Caco-2 (cell line): ENCODE data around the gene PACS1. TPM values are rescaled to one million over a fixed set of nuclear protein-coding genes. Genes with fewer than 3 reads are reported as not detected.

Experiments used
- BruUV-seq: library from RNA; stranded (reverse); fragments of 400-500 nt; replicated peaks from 2 replicates; lab custom pipeline; 2021; lab: Mats Ljungman, UMichigan
- CTCF ChIA-PET: fragments of 300-600 bp; sonication (Branson Sonifier 250); formaldehyde crosslinking; loops from one replicate; lab custom pipeline; 2022; ENCODE audit warnings: antibody characterized with exemption; lab: Charles Lee
- POLR2A ChIA-PET: fragments of 300-600 bp; sonication (Branson Sonifier 250); formaldehyde crosslinking; loops from one replicate; lab custom pipeline; 2022; ENCODE audit warnings: antibody characterized with exemption; lab: Charles Lee
- DNase-seq, 2 experiments: peaks; one replicate each; pipeline versions ENCODE4 v3.0.0 to v3.0.0-alpha.2; 2020 to 2022
- H3K27me3 ChIP-seq: replicated peaks from 2 replicates; pipeline ENCODE4 v1.6.0; 2011; ENCODE audit warnings: low read length; ENCODE audit not compliant: control insufficient read depth, insufficient read depth
- H3K36me3 ChIP-seq: 2 replicates; pipeline ENCODE4 v1.5.1; 2011; ENCODE audit warnings: low read length; ENCODE audit not compliant: control insufficient read depth, insufficient read depth
- H3K4me1 ChIP-seq: fragments of 250-450 bp; sonication (Bioruptor Pico); 2 replicates; pipeline ENCODE4 v1.5.1; 2020; ENCODE audit warnings: mild to moderate bottlenecking
- H3K4me3 ChIP-seq: 2 replicates; pipeline ENCODE4 v1.5.1; 2011; ENCODE audit warnings: low read depth, mild to moderate bottlenecking, control low read depth, low read length
- H3K9me3 ChIP-seq: fragments of 250-450 bp; sonication (Bioruptor Pico); 2 replicates; pipeline ENCODE4 v1.5.1; 2020; ENCODE audit warnings: mild to moderate bottlenecking, moderate library complexity
- H3K27ac Mint-ChIP-seq: one replicate; pipeline ENCODE4 v1.8.0; 2022; ENCODE audit warnings: mixed read lengths; ENCODE audit not compliant: unreplicated experiment
- H3K27me3 Mint-ChIP-seq: one replicate; pipeline ENCODE4 v1.8.0; 2022; ENCODE audit warnings: mixed read lengths; ENCODE audit not compliant: insufficient read depth, unreplicated experiment
- H3K36me3 Mint-ChIP-seq: one replicate; pipeline ENCODE4 v1.8.0; 2022; ENCODE audit warnings: mild to moderate bottlenecking, mixed read lengths; ENCODE audit not compliant: insufficient read depth, unreplicated experiment
- H3K4me1 Mint-ChIP-seq: one replicate; pipeline ENCODE4 v1.8.0; 2022; ENCODE audit warnings: low read depth, mixed read lengths; ENCODE audit not compliant: unreplicated experiment
- H3K4me3 Mint-ChIP-seq: one replicate; pipeline ENCODE4 v1.8.0; 2022; ENCODE audit warnings: mild to moderate bottlenecking, moderate library complexity, mixed read lengths; ENCODE audit not compliant: unreplicated experiment
- H3K9me3 Mint-ChIP-seq: one replicate; pipeline ENCODE4 v1.8.0; 2022; ENCODE audit warnings: mixed read lengths; ENCODE audit not compliant: unreplicated experiment
- intact Hi-C: fragments of 100-400 bp; cut with micrococcal nuclease; formaldehyde crosslinking; loops from one replicate; pipeline ENCODE4 v1.10.0; 2022; ENCODE audit not compliant: unreplicated experiment
- total RNA-seq: library from RNA; stranded (reverse); gene quantifications from 2 replicates; pipeline ENCODE4 v1.2.3, GENCODE V29; 2022
- TF ChIP-seq, protein P1 (sequence below), 2 experiments: fragments of 200-600 bp in 1 of 2; IDR thresholded peaks; 1 replicate in 1 of 2; 2 replicates in 1 of 2; pipeline versions ENCODE4 v1.5.1 to v1.8.0; 2011 to 2022; ENCODE audit warnings: antibody characterized with exemption in 1 of 2, control low read depth in 1 of 2, inconsistent platforms in 1 of 2, low read depth in 1 of 2, low read length in 1 of 2, mild to moderate bottlenecking in 1 of 2, moderate library complexity in 1 of 2; ENCODE audit not compliant: insufficient read depth in 1 of 2, severe bottlenecking in 1 of 2, unreplicated experiment in 1 of 2

Gene PACS1
- total RNA-seq, 1 experiment from 2014 or later: 82.2 TPM

DNA sequence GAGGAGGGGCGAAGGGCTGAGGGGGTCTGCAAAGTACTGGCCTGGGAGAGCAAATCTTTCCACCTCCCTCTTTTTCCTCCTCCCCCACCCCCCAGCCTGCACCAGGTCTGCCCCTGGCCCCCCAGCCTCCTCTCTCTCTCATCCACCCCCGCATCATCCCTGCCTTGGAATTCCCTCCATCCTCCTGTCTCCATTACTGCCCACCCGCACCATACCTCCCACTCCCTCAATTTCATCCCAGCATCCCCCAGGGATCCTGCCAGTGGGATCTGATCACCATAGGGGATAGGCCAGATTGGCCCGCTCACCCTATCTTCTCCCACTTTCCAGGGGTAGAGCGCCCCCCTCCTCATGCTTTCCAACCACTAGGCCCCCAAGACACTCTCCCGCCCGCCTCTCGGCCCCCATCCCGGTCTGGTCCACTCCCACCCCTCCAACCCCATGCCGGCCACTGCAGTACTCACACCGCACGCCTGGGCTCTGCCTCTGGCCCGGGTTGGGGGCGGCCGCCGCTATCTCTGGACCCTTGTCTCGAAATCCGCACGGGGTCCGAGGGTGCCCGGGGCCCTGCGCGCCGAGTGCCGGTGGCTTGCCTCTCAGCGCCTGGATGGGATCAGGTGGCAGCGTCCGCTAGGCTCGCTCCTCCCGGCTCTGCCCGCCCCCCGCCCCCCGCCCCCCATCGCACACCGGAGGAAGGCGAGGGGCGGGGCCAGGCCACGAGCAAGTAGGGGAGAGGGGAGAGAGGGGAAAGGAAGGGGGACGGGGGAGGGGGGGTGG lies 21.3 kb upstream of the PACS1 start, which contains the start of gene GAL3ST3:
TSS of gene GAL3ST3 (minus strand) at position 615 of the 777 bp plus-strand sequence. CDS start 3,746 bp downstream, outside the sequence.
- Histone ChIP-seq H3K4me3 (no peak within 1 kb of the TSS), H3K36me3 (peaks cover 3% of the 10 kb centered on the region), H3K9me3 (no peaks in the 10 kb centered on the region), H3K27me3 (no peaks in the 10 kb centered on the region), H3K4me1 (peaks cover 11% of the 10 kb centered on the region)
- BruUV-seq: no TSS peak
- TF ChIP-seq, protein P1, sequence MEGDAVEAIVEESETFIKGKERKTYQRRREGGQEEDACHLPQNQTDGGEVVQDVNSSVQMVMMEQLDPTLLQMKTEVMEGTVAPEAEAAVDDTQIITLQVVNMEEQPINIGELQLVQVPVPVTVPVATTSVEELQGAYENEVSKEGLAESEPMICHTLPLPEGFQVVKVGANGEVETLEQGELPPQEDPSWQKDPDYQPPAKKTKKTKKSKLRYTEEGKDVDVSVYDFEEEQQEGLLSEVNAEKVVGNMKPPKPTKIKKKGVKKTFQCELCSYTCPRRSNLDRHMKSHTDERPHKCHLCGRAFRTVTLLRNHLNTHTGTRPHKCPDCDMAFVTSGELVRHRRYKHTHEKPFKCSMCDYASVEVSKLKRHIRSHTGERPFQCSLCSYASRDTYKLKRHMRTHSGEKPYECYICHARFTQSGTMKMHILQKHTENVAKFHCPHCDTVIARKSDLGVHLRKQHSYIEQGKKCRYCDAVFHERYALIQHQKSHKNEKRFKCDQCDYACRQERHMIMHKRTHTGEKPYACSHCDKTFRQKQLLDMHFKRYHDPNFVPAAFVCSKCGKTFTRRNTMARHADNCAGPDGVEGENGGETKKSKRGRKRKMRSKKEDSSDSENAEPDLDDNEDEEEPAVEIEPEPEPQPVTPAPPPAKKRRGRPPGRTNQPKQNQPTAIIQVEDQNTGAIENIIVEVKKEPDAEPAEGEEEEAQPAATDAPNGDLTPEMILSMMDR (IDR thresholded peaks at IDR 0.05; ENCODE audit: insufficient read depth in 1 of 2, low read depth in 1 of 2, low read length in 1 of 2, severe bottlenecking in 1 of 2, unreplicated experiment in 1 of 2): no peak
- peaks cover 16% of the 10 kb centered on the region for H3K36me3 Mint-ChIP-seq
- H3K9me3 Mint-ChIP-seq: no peaks in the 10 kb centered on the region
- intact Hi-C loops: no loop called here
- no peak within 1 kb of the TSS for H3K27ac Mint-ChIP-seq
- DNase-seq: no peak
- H3K27me3 Mint-ChIP-seq: no peaks in the 10 kb centered on the region
- H3K4me1 Mint-ChIP-seq: peaks cover 7% of the 10 kb centered on the region
- ChIA-PET CTCF (no interaction called here), POLR2A (no interaction called here)
- no peak within 1 kb of the TSS for H3K4me3 Mint-ChIP-seq

DNA sequence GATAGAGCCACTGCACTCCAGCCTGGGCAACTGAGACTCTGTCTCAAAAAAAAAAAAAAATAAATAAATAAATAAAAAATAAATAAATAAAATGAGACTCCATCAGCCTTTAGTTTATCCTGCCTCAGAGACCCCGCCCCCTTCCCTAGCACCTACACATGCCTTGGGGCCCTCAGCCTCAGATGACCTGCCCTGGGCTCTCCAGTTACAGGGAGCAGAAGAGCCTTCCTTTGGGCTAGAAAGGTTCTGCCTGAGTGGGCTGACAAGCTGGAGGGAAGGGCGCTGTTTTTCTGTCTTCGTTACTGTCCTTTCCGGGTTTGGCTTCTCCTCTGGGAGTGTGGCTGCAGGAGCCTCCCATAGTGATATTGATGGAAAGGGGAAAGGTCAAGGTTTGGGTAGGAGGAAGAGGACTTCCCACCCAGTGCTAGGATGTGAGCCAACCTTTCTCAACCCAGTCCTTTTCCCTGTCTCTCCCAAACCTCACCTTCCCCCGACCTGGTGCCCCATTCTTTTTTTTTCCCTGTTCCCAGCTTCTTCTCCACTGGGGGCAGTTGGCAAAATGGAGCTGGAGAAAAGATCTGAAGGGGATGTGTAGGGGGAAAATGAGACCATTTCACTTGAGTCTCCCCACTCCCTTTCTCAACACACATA lies 19.4 kb upstream of the PACS1 start:
- Histone ChIP-seq H3K9me3 (no peaks in the 10 kb centered on the region), H3K4me3 (peak overlapping the region; percentile 49), H3K27me3 (no peaks in the 10 kb centered on the region), H3K36me3 (peaks cover 7% of the 10 kb centered on the region), H3K4me1 (peaks cover 9% of the 10 kb centered on the region)
- peaks cover 32% of the 10 kb centered on the region for H3K36me3 Mint-ChIP-seq
- intact Hi-C loops: loop anchor here (5.0 kb wide), 1 partner anchor 302 kb away; no protein-coding TSS in a partner anchor
- peak overlapping the region; percentile 91 for H3K4me3 Mint-ChIP-seq
- peaks cover 14% of the 10 kb centered on the region for H3K4me1 Mint-ChIP-seq
- H3K27me3 Mint-ChIP-seq: no peaks in the 10 kb centered on the region
- CTCF ChIA-PET: interaction anchor here (0.6 to 2.0 kb wide), 4 partner anchors 10 to 160 kb away, joined by 3 to 7 read pairs (median 4); partner anchors contain the start of gene CCDC85B
- H3K9me3 Mint-ChIP-seq: no peaks in the 10 kb centered on the region
- no peak for DNase-seq
- TF ChIP-seq, protein P1 (IDR thresholded peaks at IDR 0.05; ENCODE audit: insufficient read depth in 1 of 2, low read depth in 1 of 2, low read length in 1 of 2, severe bottlenecking in 1 of 2, unreplicated experiment in 1 of 2): no peak
- POLR2A ChIA-PET: interaction anchor here (1.0 to 1.5 kb wide), 2 partner anchors 69 to 89 kb away, joined by 3 to 5 read pairs; no protein-coding TSS in a partner anchor
- no TSS peak for BruUV-seq
- H3K27ac Mint-ChIP-seq: peak overlapping the region; percentile 96

DNA sequence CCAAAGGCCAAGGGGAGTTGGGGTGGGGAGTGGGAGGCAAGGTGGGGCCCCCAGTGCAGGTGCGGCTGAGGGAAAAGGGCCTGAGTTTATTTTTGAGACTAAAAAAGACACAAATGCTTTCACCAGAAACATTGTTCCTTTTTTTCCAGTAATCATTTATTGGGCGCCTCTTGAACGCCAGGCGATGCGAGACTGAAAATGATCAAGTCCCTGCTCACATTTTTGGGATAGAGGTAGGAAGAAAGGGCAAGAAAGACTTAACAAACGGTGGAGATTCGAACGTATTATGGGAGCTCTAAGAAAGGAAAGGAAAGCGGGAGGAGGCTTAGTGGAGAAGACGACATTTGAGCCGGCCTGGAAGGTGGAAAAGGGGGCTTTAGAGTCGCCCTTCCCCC lies 18.7 kb upstream of the PACS1 start:
- TF ChIP-seq, protein P1 (IDR thresholded peaks at IDR 0.05; ENCODE audit: insufficient read depth in 1 of 2, low read depth in 1 of 2, low read length in 1 of 2, severe bottlenecking in 1 of 2, unreplicated experiment in 1 of 2): no peak
- DNase-seq: no peak
- intact Hi-C loops: loop anchor here (5.0 kb wide), 1 partner anchor 301 kb away; no protein-coding TSS in a partner anchor
- peaks cover 7% of the 10 kb centered on the region for H3K36me3 ChIP-seq
- Mint-ChIP-seq H3K9me3 (no peaks in the 10 kb centered on the region), H3K4me3 (peak overlapping the region; percentile 91), H3K4me1 (peaks cover 14% of the 10 kb centered on the region), H3K27me3 (no peaks in the 10 kb centered on the region), H3K27ac (peak overlapping the region; percentile 96), H3K36me3 (peaks cover 38% of the 10 kb centered on the region)
- H3K9me3 ChIP-seq: no peaks in the 10 kb centered on the region
- TSS peak; percentile 95 for BruUV-seq
- H3K4me1 ChIP-seq: peaks cover 9% of the 10 kb centered on the region
- CTCF ChIA-PET: interaction anchor here (0.6 to 2.0 kb wide), 8 partner anchors 10 to 171 kb away, joined by 3 to 7 read pairs (median 4); partner anchors contain the start of genes CCDC85B and FIBP
- H3K4me3 ChIP-seq: peak overlapping the region; percentile 49
- POLR2A ChIA-PET: interaction anchor here (0.6 to 2.3 kb wide), 6 partner anchors 29 to 1067 kb away, joined by 3 to 14 read pairs (median 4); partner anchors contain the start of gene BANF1
- H3K27me3 ChIP-seq: no peaks in the 10 kb centered on the region
